HepG2 (cell line): ENCODE data around the gene SEM1. TPM values are rescaled to one million over a fixed set of nuclear protein-coding genes. Genes with fewer than 3 reads are reported as not detected.

Experiments used
- ASH2L ChIP-seq: fragments of 300-600, 200-600 bp; sonication (generic); IDR thresholded peaks from 2 replicates; pipeline ENCODE4 v1.7.0; 2017; ENCODE audit warnings: low read depth, mild to moderate bottlenecking, moderate library complexity, mixed read lengths, low read length; ENCODE audit not compliant: insufficient read length
- CREM ChIP-seq, 2 experiments: sonication (generic) in 1 of 2; formaldehyde crosslinking in 1 of 2; IDR thresholded peaks; 2 replicates each; pipeline versions ENCODE4 v1.4.0 to v1.6.1; 2016 to 2020; ENCODE audit warnings: antibody characterized with exemption in 1 of 2, mild to moderate bottlenecking in 1 of 2, missing genetic modification reagents in 1 of 2
- DNMT3B ChIP-seq: conservative IDR thresholded peaks from 2 replicates; pipeline ENCODE4 v1.6.1; 2016; ENCODE audit warnings: missing biosample characterization, control low read depth
- EZH2 ChIP-seq: conservative IDR thresholded peaks from 2 replicates; pipeline ENCODE4 v1.6.1; 2012; ENCODE audit warnings: mild to moderate bottlenecking, low read depth, low read length, moderate library complexity
- HNRNPH1 ChIP-seq: fragments of 200-400 bp; formaldehyde crosslinking; optimal IDR thresholded peaks from 2 replicates; pipeline ENCODE3; 2017; ENCODE audit warnings: mild to moderate bottlenecking, low read depth, low read length
- ISL2 ChIP-seq: sonication (generic); formaldehyde crosslinking; IDR thresholded peaks from 2 replicates; pipeline ENCODE4 v1.5.0; 2020; ENCODE audit warnings: missing genetic modification reagents
- KDM5A ChIP-seq: fragments of 200-600 bp; sonication (generic); IDR thresholded peaks from 2 replicates; pipeline ENCODE4 v1.7.0; 2018; ENCODE audit warnings: antibody characterized with exemption, mild to moderate bottlenecking, low read length, borderline replicate concordance
- MYNN ChIP-seq: sonication (generic); formaldehyde crosslinking; IDR thresholded peaks from 2 replicates; pipeline ENCODE4 v1.4.0; 2020; ENCODE audit warnings: mild to moderate bottlenecking, low read depth, missing genetic modification reagents
- PHF21A ChIP-seq: sonication (generic); formaldehyde crosslinking; IDR thresholded peaks from 2 replicates; pipeline ENCODE4 v1.5.0; 2020; ENCODE audit warnings: mild to moderate bottlenecking, missing genetic modification reagents
- PPARG ChIP-seq: conservative IDR thresholded peaks from 2 replicates; pipeline ENCODE4 v1.6.1; 2016; ENCODE audit warnings: missing biosample characterization, missing genetic modification reagents
- RARG ChIP-seq: sonication (generic); formaldehyde crosslinking; IDR thresholded peaks from 2 replicates; pipeline ENCODE4 v1.4.0; 2020; ENCODE audit warnings: low read depth, mild to moderate bottlenecking, missing genetic modification reagents
- TCF7 ChIP-seq: sonication (generic); IDR thresholded peaks from 2 replicates; pipeline ENCODE4 v1.6.1; 2016; ENCODE audit warnings: antibody characterized with exemption, low read depth
- TEAD3 ChIP-seq: optimal IDR thresholded peaks from 2 replicates; pipeline ENCODE3; 2016; ENCODE audit warnings: borderline replicate concordance
- TFDP1 ChIP-seq: IDR thresholded peaks from 2 replicates; pipeline ENCODE4 v1.6.1; 2016; ENCODE audit warnings: missing compliant biosample characterization, missing genetic modification reagents, borderline replicate concordance
- ZBTB42 ChIP-seq: sonication (generic); formaldehyde crosslinking; IDR thresholded peaks from 2 replicates; pipeline ENCODE4 v1.5.0; 2020; ENCODE audit warnings: mild to moderate bottlenecking, missing genetic modification reagents
- ZBTB43 ChIP-seq: sonication (generic); formaldehyde crosslinking; conservative IDR thresholded peaks from 2 replicates; pipeline ENCODE4 v1.4.0; 2020; ENCODE audit warnings: missing genetic modification reagents
- ZFP36 ChIP-seq: fragments of 150-350 bp; IDR thresholded peaks from 2 replicates; pipeline ENCODE4 v1.6.1; 2018; ENCODE audit warnings: borderline replicate concordance, low read length, low read depth; ENCODE audit not compliant: partially characterized antibody
- ZNF296 ChIP-seq: sonication (generic); formaldehyde crosslinking; conservative IDR thresholded peaks from 2 replicates; pipeline ENCODE4 v1.5.0; 2020; ENCODE audit warnings: mild to moderate bottlenecking, missing genetic modification reagents
- ZNF552 ChIP-seq: sonication (generic); formaldehyde crosslinking; IDR thresholded peaks from 2 replicates; pipeline ENCODE4 v1.9.0; 2022; ENCODE audit warnings: missing genetic modification reagents, mild to moderate bottlenecking, borderline replicate concordance
- ZNF672 ChIP-seq: sonication (generic); formaldehyde crosslinking; IDR thresholded peaks from 2 replicates; pipeline ENCODE4 v1.8.1; 2022; ENCODE audit warnings: missing genetic modification reagents
- ZNF816 ChIP-seq: sonication (generic); formaldehyde crosslinking; IDR thresholded peaks from 2 replicates; pipeline ENCODE4 v1.8.0; 2022; ENCODE audit warnings: missing genetic modification reagents, mild to moderate bottlenecking, borderline replicate concordance
- ZNF83 ChIP-seq: sonication (generic); formaldehyde crosslinking; IDR thresholded peaks from 2 replicates; pipeline ENCODE4 v1.4.0; 2020; ENCODE audit warnings: missing genetic modification reagents, mild to moderate bottlenecking, borderline replicate concordance
- polyA plus RNA-seq, 8 experiments: library from polyadenylated mRNA; depleted of rRNA in 3 of 8; stranded (reverse) in 7 of 8; unstranded in 1 of 8; fragments of >200 nt; fragmentation: Illumina TruSeq in 4 of 8; extraction: Trizol in 4 of 8; gene quantifications; 2 replicates each; pipeline versions ENCODE4 v1.2.1 to v1.2.3, GENCODE V29; 2011 to 2016; ENCODE audit warnings: low read depth in 4 of 8, missing spikeins in 1 of 8, mixed read lengths in 1 of 8; ENCODE audit not compliant: insufficient read depth in 1 of 8
- total RNA-seq, 5 experiments: library from RNA; depleted of rRNA; stranded (reverse); fragments of >200 nt; fragmentation: Illumina TruSeq; extraction: Trizol; gene quantifications; 2 replicates each; pipeline ENCODE4 v1.2.3, GENCODE V29; 2016; ENCODE audit warnings: low read depth in 1 of 5
- TF ChIP-seq, protein P1 (sequence below): sonication (generic); formaldehyde crosslinking; conservative IDR thresholded peaks from 2 replicates; pipeline ENCODE4 v1.8.0; 2022; ENCODE audit warnings: missing genetic modification reagents
- TF ChIP-seq, protein P2 (sequence below): sonication (generic); formaldehyde crosslinking; IDR thresholded peaks from 2 replicates; pipeline ENCODE4 v1.8.1; 2023; ENCODE audit warnings: missing genetic modification reagents, inconsistent platforms, borderline replicate concordance

SEM1 gene
- total and polyA plus RNA-seq, 2 of the 13 experiments (the other 11 are each of a cell fraction or from before 2014, with no cell fraction given) = 40.7 to 174 TPM

- TF ChIP-seq DNMT3B (CRISPR knock-in tag) (no peak), ZNF83 (CRISPR knock-in tag) (no peak), MYNN (no peak), ZFP36 (no peak), PHF21A (CRISPR knock-in tag) (0 out of 2 replicates have a peak, but pooled peaks have one; percentile 27), ZNF816 (CRISPR knock-in tag) (no peak), TFDP1 (no peak), RARG (CRISPR knock-in tag) (no peak), ISL2 (CRISPR knock-in tag) (peak; percentile 88), PPARG (CRISPR knock-in tag) (no peak), CREM (IDR thresholded peaks at IDR 0.05) (peak; percentile 76; the same call in 1 of the 2 replicates), CREM (CRISPR knock-in tag; IDR thresholded peaks at IDR 0.05) (no peak), HNRNPH1 (no peak), ZNF672 (CRISPR knock-in tag) (no peak), ZNF296 (CRISPR knock-in tag) (no peak), ASH2L (peak; percentile 68), ZBTB43 (CRISPR knock-in tag) (no peak), EZH2 (no peak), TEAD3 (CRISPR knock-in tag) (peak; percentile 13), ZBTB42 (no peak), TCF7 (peak; percentile 95), KDM5A (no peak), ZNF552 (CRISPR knock-in tag) (no peak)
- TF ChIP-seq, protein P1, sequence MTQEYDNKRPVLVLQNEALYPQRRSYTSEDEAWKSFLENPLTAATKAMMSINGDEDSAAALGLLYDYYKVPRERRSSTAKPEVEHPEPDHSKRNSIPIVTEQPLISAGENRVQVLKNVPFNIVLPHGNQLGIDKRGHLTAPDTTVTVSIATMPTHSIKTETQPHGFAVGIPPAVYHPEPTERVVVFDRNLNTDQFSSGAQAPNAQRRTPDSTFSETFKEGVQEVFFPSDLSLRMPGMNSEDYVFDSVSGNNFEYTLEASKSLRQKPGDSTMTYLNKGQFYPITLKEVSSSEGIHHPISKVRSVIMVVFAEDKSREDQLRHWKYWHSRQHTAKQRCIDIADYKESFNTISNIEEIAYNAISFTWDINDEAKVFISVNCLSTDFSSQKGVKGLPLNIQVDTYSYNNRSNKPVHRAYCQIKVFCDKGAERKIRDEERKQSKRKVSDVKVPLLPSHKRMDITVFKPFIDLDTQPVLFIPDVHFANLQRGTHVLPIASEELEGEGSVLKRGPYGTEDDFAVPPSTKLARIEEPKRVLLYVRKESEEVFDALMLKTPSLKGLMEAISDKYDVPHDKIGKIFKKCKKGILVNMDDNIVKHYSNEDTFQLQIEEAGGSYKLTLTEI = no peak
- TF ChIP-seq, protein P2, sequence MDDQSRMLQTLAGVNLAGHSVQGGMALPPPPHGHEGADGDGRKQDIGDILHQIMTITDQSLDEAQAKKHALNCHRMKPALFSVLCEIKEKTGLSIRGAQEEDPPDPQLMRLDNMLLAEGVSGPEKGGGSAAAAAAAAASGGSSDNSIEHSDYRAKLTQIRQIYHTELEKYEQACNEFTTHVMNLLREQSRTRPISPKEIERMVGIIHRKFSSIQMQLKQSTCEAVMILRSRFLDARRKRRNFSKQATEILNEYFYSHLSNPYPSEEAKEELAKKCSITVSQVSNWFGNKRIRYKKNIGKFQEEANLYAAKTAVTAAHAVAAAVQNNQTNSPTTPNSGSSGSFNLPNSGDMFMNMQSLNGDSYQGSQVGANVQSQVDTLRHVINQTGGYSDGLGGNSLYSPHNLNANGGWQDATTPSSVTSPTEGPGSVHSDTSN = no peak
These were observed 10.3 kb downstream of the SEM1 start (continued) for GRCh38 chr7:96699219-96699871.
